ENCODE results near the gene SLC35G6.
"Not testable (repeated sequence)": the region's sequence is repeated elsewhere in the genome, so short reads cannot be mapped to it uniquely, and the experiment has no call there.

Gene SLC35G6

GRCh38 chr17:7479213-7480088, 1.8 kb upstream of the SLC35G6 start, which contains the start of gene ZBTB4:
ZBTB4 (minus strand) TSS chr17:7479631; CDS start chr17:7466801, 12,830 bp downstream.
- DNase-seq: peak; percentile 40

DNA sequence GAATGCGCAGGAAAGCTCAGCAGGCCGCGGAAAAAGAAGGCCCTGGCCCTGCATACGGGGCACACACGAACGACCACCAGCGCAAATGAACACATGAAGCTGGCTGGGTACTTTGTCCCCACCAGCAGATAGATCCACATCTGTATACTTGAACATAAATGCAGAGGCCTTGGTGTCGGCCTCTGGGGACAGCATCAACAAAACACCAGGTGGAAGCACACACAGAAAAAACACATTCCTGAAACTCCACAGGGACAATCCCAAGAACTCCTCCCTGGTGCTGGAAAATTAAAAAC, 1.2 kb upstream of the SLC35G6 start:
- DNase-seq: no peak

DNA sequence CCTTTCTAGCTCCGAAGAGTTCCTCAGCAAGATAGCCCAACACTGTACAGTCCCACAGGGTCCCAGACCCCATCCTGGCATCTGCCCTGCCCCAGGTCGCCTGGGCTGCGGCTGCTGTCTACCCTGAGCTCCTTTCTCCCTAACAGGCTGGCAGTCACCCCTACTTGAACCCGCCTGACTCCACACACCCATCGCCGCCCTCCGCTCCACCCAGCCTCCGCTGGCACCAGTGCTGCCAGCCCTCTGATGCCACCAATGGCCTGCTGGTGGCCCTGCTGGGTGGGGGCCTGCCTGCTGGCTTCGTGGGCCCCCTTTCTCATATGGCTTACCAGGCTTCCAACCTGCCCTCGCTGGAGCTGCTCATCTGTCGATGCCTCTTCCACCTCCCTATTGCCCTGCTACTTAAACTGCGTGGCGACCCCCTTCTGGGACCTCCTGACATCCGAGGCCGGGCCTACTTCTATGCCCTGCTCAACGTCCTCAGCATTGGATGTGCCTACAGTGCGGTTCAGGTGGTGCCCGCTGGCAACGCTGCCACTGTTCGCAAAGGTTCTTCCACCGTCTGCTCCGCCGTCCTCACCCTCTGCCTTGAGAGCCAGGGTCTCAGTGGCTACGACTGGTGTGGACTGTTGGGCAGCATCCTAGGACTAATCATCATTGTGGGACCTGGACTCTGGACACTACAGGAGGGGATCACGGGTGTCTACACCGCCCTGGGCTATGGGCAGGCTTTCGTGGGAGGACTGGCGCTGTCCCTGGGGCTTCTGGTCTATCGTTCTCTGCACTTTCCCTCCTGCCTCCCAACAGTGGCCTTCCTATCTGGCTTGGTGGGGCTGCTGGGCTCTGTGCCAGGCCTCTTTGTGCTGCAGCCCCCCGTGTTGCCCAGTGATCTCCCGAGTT, 846 bp downstream of the SLC35G6 start:
- not testable (repeated sequence) for DNase-seq

DNA sequence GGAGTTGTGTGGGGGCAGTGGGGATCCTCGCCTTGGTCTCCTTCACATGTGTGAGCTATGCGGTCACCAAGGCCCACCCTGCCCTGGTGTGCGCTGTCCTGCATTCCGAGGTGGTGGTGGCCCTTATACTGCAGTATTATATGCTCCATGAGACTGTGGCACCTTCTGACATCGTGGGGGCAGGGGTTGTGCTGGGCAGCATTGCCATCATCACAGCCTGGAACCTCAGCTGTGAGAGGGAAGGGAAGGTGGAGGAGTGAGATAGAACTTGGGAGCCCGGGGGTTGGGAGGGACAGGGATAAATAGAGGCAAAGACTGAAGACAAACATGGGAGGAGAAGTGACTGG, 1.5 kb downstream of the SLC35G6 start:
- DNase-seq: not testable (repeated sequence)

DNA sequence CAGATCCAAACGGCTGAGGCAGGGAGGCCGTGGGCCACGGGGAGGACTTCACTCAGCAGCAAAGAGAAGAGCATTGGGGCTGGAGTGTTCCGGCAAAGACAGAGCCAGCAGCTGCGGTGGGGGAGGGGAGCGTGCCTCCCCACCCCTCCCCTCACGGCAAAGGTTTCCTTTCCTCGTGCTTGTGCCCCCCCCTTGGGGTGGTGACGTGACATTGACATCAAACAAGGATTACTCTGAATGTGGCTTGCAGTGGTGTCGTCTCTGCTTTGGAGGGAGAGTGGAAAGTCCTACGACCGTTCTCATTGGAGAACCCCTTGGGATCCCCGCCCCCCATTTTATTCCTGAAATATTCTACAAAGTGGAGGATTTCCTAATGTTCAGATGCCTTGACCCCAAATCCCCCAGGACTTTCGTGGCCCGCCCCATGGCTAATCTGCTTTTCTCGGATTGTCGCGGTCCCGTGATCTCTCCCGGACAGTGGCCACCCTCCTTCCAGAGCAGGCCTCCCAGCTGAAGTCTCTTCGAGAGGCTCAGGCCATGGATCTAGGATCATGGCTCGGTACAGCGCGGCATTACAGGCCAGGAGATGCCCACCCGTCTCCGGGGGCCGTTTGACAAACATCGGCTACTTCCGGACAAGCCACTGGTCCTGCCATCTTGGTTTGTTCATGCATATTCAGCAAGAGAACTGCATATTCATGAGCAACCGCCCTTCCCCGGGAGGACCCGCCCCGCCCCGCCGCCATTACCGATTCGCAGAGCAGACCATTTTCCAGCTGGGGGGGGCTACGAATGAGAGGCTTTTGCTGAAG, 2.2 kb downstream of the SLC35G6 start:
- DNase-seq: peak; percentile 94

- DNase-seq: peak; percentile 94
These were observed 3.0 kb downstream of the SLC35G6 start, which contains the start of gene POLR2A for GRCh38 chr17:7484067-7484918. POLR2A (plus strand) TSS chr17:7484366.

GRCh38 chr17:7484919-7485377, 3.7 kb downstream of the SLC35G6 start:
- peak; percentile 57 for DNase-seq

DNA sequence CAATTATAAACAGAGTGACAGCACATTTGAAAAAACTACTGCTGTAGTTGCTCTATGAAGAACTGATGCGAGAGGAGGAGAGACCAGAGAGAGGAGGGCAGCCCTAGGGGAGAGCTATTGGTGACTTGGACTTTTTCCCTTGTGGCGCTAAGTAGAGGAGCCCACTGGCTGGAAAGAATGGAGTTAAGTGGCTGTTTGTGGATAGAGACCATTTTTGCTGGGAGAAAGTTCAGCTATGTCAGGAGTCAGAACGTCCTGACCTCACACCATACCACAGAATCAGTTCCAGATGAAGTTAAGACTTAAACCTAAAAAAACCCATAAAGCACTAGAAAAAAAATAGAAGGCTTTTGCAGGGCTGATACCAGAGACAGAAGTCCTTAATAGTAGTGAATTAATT, 4.9 kb downstream of the SLC35G6 start:
- no peak for DNase-seq

GRCh38 chr17:7490144-7490543, 8.9 kb downstream of the SLC35G6 start:
- DNase-seq: no peak

DNA sequence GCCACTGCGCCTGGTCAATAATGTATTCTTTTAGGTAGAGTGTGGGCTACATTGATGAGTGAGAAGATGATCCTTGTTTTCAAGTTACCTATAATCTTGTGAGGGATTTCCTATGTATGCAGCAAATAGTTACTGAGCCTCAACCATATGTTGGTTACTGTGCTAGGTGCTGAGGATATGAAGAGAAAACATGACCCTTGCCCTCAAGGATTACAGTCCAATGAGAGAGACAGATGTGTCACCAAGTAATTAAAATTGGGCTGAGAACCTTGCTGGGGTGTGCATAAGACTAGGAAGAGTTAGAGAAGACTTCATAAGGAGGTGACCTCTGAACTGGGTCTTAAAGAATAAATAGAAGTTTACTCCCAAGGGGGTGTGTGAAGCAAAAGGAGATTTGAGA, 10.3 kb downstream of the SLC35G6 start:
- no peak for DNase-seq

GRCh38 chr17:7493941-7494340, 12.7 kb downstream of the SLC35G6 start:
- DNase-seq: no peak

DNA sequence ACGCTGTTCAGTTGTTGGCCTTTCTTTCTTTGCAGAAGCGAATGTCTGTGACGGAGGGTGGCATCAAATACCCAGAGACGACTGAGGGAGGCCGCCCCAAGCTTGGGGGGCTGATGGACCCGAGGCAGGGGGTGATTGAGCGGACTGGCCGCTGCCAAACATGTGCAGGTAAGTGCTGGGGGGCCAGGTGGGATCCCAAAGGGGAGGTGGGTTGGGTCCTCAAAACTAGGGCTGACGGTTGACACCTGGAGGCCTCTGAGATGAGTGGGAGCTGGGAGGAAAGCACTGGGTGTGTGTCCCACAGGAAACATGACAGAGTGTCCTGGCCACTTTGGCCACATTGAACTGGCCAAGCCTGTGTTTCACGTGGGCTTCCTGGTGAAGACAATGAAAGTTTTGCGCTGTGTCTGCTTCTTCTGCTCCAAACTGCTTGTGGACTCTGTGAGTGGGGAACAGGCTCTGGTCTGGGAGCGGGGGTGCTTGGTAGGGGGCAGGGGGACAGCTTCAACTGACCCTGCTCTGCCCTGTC, 14.7 kb downstream of the SLC35G6 start:
- no peak for DNase-seq

DNA sequence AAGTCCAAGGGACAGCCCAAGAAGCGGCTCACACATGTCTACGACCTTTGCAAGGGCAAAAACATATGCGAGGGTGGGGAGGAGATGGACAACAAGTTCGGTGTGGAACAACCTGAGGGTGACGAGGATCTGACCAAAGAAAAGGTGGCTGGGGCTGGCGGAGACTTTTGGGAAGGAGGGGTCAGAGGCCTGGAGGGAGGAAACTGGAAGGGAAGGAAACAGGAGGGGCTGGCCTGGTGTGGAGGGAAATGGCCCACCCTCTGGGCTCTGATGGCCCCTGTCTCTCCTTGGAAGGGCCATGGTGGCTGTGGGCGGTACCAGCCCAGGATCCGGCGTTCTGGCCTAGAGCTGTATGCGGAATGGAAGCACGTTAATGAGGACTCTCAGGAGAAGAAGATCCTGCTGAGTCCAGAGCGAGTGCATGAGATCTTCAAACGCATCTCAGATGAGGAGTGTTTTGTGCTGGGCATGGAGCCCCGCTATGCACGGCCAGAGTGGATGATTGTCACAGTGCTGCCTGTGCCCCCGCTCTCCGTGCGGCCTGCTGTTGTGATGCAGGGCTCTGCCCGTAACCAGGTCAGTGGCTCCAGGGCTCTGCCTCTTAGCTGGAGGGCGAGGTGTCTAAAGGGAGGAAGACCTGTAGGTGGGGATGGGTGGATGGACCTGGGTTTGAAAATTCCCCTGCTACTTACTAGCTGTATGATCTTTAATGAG, 15.4 kb downstream of the SLC35G6 start:
- no peak for DNase-seq

DNA sequence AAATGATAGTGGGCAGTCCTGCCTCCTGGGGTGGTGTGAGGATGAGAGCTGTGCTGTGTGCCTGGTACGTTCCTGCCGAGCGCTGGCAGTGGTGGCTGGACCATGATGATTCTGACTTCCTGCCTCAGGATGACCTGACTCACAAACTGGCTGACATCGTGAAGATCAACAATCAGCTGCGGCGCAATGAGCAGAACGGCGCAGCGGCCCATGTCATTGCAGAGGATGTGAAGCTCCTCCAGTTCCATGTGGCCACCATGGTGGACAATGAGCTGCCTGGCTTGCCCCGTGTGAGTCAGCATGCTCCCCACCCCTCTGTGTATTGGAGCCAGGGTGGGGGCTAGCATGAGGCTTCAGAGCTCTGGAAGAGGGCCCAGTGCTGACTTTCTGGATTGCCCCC, 16.0 kb downstream of the SLC35G6 start:
- DNase-seq: no peak

DNA sequence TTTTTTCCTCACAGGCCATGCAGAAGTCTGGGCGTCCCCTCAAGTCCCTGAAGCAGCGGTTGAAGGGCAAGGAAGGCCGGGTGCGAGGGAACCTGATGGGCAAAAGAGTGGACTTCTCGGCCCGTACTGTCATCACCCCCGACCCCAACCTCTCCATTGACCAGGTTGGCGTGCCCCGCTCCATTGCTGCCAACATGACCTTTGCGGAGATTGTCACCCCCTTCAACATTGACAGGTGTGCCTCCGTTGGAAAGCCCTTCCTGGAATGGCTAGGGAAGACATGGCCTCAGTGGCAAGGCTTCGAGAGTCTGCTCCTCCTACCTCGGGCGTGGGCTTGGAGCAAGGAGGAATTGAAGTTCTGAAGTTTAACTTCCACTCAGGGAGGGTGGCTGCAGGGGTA, 16.4 kb downstream of the SLC35G6 start:
- DNase-seq: no peak

GRCh38 chr17:7499161-7499560, 17.9 kb downstream of the SLC35G6 start:
- no peak for DNase-seq

- no peak for DNase-seq
These were observed 20.5 kb downstream of the SLC35G6 start for GRCh38 chr17:7501729-7502128.

DNA sequence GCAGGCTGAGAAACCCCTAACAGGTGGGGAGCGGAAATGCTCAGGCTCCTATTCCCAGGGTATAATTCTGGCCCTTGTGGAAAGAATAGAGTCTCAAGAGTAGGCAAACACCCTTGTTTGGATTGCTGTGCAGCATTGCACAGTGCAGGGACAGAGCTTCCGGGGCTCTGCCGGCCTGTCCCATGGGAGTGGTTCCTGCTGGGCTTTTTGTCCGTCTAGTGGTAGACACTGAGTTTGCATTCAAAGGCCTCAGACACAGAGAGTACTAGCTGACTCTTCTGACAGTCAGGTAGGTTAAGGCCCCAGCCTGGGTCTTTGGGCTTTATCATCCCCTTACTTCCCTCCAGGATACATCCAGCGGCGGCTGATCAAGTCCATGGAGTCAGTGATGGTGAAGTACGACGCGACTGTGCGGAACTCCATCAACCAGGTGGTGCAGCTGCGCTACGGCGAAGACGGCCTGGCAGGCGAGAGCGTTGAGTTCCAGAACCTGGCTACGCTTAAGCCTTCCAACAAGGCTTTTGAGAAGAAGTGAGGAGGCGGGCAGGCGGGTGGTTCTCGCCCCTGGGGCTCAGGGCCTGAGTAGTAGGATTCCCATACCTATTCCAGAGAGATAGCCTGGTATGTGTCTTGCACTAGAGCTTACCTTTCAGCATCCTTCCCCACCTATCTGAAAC, 21.1 kb downstream of the SLC35G6 start:
- no peak for DNase-seq

- DNase-seq: no peak
These were observed 21.7 kb downstream of the SLC35G6 start for GRCh38 chr17:7502987-7503386.

GRCh38 chr17:7503521-7503920, 22.3 kb downstream of the SLC35G6 start:
- no peak for DNase-seq

Data from DMS79 treated with DMSO at 0.1 percent for 48 hours (cell line).